Tibial artery (tissue), 4 donors: ENCODE data around the gene SUPT20H.
A peak's percentile ranks its signal among the peaks of the same experiment; 100 is the strongest.

ENCODE experiments used
- DNase-seq, 2 donors: peaks; one replicate each; pipeline ENCODE4 v3.0.0-alpha.2; 2019
- H3K27ac ChIP-seq, 2 donors: fragments of 200-600 bp; sonication (generic) in 1 of 2; 1 replicate in 1 of 2; 2 replicates in 1 of 2; pipeline ENCODE4 v1.5.1; 2018 to 2019; ENCODE audit warnings: mild to moderate bottlenecking in 1 of 2
- H3K27me3 ChIP-seq, 2 donors: fragments of 200-600 bp; sonication (generic) in 1 of 2; one replicate each; pipeline versions ENCODE4 v1.5.1 to v1.6.0; 2016 to 2019
- H3K36me3 ChIP-seq, 3 donors: fragments of 200-600 bp; sonication (generic) in 2 of 3; one replicate each; pipeline ENCODE4 v1.5.1; 2016 to 2019; ENCODE audit warnings: mild to moderate bottlenecking in 2 of 3
- H3K4me1 ChIP-seq, 4 donors: fragments of 200-600 bp; sonication (generic) in 2 of 4; 1 replicate in 3 of 4; 2 replicates in 1 of 4; pipeline ENCODE4 v1.5.1; 2016 to 2019
- H3K4me3 ChIP-seq, 2 donors: fragments of 200-600 bp; sonication (generic) in 1 of 2; 1 replicate in 1 of 2; 2 replicates in 1 of 2; pipeline ENCODE4 v1.5.1; 2018 to 2019; ENCODE audit warnings: mild to moderate bottlenecking in 2 of 2
- H3K9me3 ChIP-seq, 3 donors: fragments of 200-600 bp; sonication (generic) in 1 of 3; one replicate each; pipeline ENCODE4 v1.5.1; 2016 to 2019
- intact Hi-C: fragments of 100-400 bp; cut with DNase I; formaldehyde crosslinking; loops from one replicate; pipeline ENCODE4 v1.15.0; 2023; ENCODE audit warnings: low total_unique reads
- TF ChIP-seq, protein P1 (sequence below), 2 experiments: fragments of 200-600 bp in 1 of 2; fragments of 450-650 bp in 1 of 2; IDR thresholded peaks; one replicate each; pipeline ENCODE4 v1.5.1; 2017 to 2019; ENCODE audit warnings: antibody characterized with exemption in 2 of 2, mild to moderate bottlenecking in 1 of 2, moderate library complexity in 1 of 2

SUPT20H gene

DNA sequence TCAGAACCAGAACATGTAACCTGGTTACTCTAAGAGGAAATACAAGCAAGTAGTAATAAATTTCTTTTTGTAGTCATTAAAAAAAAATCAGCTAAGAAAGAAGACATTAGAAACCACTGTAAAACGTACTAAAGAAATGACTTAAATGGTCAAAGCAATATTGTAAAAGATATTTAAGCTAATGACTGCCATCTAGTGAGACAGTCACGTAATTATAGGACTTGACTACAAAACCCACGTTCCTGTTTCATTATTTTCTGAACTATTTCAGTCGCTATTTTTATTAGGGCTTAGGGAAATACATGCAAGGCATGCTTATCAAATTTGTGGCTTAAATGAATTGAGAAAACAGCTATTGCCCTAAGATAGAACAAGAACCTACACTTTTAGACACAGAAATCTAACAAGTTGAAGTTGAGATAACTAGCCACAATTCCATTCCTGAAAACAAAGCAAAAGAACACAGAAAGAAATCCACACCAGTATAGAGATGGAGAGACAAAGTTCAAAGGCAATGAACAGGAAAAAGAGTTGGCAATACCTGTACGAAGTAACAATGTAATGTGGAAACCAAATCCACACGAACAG lies 78.2 kb downstream of the SUPT20H start:
- no peak for DNase-seq
- H3K36me3 ChIP-seq = peaks cover 31 to 75% (median 37%) of the 10 kb centered on the region in 3 donors

DNA sequence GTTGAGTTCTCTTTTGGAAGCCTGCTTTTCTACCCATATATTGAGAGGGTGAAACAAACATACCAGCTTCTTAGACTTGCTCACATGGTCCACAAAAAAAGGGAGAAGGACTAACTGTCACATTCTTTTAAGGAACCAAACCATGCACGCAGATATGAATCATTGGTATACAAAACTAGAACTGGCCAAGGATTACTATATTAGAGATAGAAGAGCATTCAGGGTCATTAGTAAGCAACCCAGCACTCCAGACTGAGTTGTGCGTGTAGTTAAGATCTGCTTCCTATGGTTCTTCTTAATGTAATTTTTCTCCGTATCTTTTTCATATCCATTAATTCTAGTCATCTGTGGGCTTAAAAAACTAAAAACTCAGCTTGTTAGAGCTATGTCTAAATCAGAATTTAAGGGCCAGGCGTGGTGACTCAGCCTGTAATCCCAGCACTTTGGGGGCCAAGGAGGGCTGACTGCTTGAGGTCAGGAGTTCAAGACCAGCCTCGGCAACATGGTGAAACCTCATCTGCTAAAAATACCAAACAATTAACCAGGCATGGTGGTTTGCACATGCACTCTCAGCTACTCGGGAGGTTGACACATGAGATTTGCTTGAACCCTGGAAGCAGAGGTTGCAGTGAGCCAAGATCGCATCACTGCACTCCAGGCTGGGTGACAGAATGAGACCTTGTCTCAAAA lies 80.0 kb downstream of the SUPT20H start:
- peaks cover 0 to 6% (median 3%) of the 10 kb centered on the region in 3 donors for H3K9me3 ChIP-seq
- H3K4me3 ChIP-seq = no peak overlapping the region
- H3K4me1 ChIP-seq = peaks cover 0 to 3% (median 0%) of the 10 kb centered on the region in 4 donors
- intact Hi-C loops = loop anchor here (2.0 kb wide), 1 partner anchor 121 kb away; no protein-coding TSS in a partner anchor
- no peak overlapping the region for H3K27ac ChIP-seq
- no peak for DNase-seq
- H3K27me3 ChIP-seq = no peaks in the 10 kb centered on the region
- peaks cover 30 to 75% (median 43%) of the 10 kb centered on the region in 3 donors for H3K36me3 ChIP-seq
- TF ChIP-seq, protein P1, sequence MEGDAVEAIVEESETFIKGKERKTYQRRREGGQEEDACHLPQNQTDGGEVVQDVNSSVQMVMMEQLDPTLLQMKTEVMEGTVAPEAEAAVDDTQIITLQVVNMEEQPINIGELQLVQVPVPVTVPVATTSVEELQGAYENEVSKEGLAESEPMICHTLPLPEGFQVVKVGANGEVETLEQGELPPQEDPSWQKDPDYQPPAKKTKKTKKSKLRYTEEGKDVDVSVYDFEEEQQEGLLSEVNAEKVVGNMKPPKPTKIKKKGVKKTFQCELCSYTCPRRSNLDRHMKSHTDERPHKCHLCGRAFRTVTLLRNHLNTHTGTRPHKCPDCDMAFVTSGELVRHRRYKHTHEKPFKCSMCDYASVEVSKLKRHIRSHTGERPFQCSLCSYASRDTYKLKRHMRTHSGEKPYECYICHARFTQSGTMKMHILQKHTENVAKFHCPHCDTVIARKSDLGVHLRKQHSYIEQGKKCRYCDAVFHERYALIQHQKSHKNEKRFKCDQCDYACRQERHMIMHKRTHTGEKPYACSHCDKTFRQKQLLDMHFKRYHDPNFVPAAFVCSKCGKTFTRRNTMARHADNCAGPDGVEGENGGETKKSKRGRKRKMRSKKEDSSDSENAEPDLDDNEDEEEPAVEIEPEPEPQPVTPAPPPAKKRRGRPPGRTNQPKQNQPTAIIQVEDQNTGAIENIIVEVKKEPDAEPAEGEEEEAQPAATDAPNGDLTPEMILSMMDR (IDR thresholded peaks at IDR 0.05) = no peak

More for the DNA sequence above, 78.2 kb downstream of the SUPT20H start:
- intact Hi-C loops = loop anchor here (2.0 kb wide), 1 partner anchor 122 kb away; no protein-coding TSS in a partner anchor
- Histone ChIP-seq H3K27ac (no peak overlapping the region), H3K4me1 (peaks cover 0 to 3% (median 0%) of the 10 kb centered on the region in 4 donors), H3K9me3 (no peaks in the 10 kb centered on the region), H3K27me3 (no peaks in the 10 kb centered on the region), H3K4me3 (no peak overlapping the region)
- TF ChIP-seq, protein P1 (IDR thresholded peaks at IDR 0.05) = peak; percentile 56 to 60

DNA sequence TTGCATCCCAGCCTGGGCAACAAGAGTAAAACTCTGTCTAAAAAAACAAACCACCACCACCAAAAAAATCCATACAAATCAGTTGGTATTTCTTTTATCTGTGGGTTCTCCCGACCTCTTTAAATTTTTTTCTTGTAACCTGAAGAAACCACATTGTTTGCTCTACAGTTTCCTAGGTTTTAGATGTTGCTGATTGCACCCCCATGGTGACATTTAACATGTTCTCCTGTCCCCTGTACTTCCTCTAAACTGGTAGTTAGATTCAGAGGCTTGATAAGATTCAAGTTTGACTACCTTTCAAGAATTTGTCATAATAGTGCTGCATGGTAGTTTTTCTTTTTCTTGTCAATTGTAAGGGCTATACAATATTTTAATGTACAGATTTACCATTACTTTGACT lies 84.3 kb downstream of the SUPT20H start:
- Histone ChIP-seq H3K4me3 (no peak overlapping the region), H3K36me3 (peaks cover 21 to 65% (median 38%) of the 10 kb centered on the region in 3 donors), H3K27me3 (no peaks in the 10 kb centered on the region), H3K27ac (no peak overlapping the region), H3K4me1 (no peaks in the 10 kb centered on the region), H3K9me3 (peaks cover 0 to 6% (median 3%) of the 10 kb centered on the region in 3 donors)
- no peak for DNase-seq
- TF ChIP-seq, protein P1 (IDR thresholded peaks at IDR 0.05) = no peak
- intact Hi-C loops = no loop called here

DNA sequence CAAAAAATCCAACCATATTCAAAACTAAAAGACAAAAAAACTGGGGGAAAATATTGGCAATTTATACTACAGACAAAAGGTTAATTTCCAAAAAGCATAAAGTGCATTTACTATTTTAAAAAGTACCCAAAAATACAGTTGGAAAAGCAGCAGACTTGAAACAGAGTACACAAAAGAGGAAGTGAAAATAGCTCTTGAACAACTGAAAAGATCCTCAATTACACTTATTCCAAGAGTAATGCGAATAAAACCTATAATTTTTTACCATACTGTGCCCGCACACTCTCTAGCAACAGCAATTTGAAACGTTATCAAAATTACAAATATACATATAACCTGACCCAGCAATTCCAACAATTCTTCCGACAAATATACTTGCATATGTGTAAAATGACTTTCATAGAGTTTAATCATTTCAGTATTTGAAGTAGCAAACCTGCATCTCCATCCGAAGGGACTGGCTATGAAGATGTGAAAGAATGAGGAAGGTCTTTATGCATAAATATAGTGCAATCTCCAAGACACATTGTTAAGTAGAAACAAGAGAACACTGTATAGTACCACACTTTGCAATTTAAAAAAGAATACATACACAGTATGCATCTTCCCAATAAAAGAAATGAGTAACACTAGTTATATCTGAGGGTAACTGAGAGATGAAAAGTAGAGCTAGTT lies 85.7 kb downstream of the SUPT20H start:
- Histone ChIP-seq H3K27ac (no peak overlapping the region), H3K9me3 (peaks cover 0 to 6% (median 3%) of the 10 kb centered on the region in 3 donors), H3K4me1 (no peaks in the 10 kb centered on the region), H3K4me3 (no peak overlapping the region), H3K36me3 (peaks cover 21 to 62% (median 36%) of the 10 kb centered on the region in 3 donors), H3K27me3 (no peaks in the 10 kb centered on the region)
- intact Hi-C loops = no loop called here
- TF ChIP-seq, protein P1 (IDR thresholded peaks at IDR 0.05) = no peak
- DNase-seq = no peak

DNA sequence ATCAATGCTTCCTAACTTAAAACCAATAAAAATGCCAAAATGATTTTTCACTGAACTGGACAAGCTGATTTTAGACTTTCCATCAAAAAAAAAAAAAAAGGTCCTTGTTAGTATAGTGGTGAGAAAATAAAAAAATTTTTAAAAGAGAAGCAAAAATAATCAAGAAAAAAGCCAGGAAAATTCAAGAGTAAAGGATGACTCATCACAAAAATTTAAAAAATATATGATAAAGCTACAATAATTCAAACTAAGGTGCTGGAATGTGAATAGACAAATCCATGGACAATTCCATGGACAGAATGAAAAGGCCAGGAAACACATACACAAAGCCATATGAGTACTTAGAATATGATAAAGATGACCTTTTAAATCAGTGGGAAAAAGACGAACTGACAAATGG lies 86.5 kb downstream of the SUPT20H start:
- no peak for DNase-seq
- H3K9me3 ChIP-seq = peaks cover 0 to 6% (median 3%) of the 10 kb centered on the region in 3 donors
- TF ChIP-seq, protein P1 (IDR thresholded peaks at IDR 0.05) = no peak
- H3K27me3 ChIP-seq = no peaks in the 10 kb centered on the region
- H3K36me3 ChIP-seq = peaks cover 21 to 59% (median 39%) of the 10 kb centered on the region in 3 donors
- intact Hi-C loops = no loop called here
- no peak overlapping the region for H3K4me3 ChIP-seq
- H3K27ac ChIP-seq = no peak overlapping the region
- no peaks in the 10 kb centered on the region for H3K4me1 ChIP-seq
